ENCODE data around the gene DIAPH2.
"Not testable (repeated sequence)": the region's sequence is repeated elsewhere in the genome, so short reads cannot be mapped to it uniquely, and the experiment has no call there.

Gene DIAPH2

GRCh38 chrX:96719161-96719875 is 34.7 kb downstream of the DIAPH2 start:
- DNase-seq = no peak

GRCh38 chrX:96721354-96721753 is 36.7 kb downstream of the DIAPH2 start:
- no peak for DNase-seq

DNA sequence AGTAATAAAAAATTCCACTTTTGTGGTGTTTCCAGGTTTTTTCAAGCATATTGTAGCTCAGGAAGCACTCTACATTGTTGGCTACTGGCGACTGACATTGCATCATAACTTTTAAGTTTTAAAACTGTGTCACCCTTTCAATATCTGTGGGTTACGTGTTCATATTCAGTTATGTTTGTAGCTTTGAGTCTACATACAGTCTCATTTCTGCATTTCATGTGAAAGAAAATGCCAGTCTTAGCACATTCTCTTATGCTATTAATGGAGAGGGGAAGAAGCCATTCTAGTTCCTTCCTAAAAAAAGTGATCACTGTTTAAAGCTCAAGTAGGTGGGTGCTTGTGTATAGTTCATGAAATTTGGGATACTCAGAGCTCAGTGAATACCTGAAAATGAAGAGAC is 38.1 kb downstream of the DIAPH2 start:
- no peak for DNase-seq

DNA sequence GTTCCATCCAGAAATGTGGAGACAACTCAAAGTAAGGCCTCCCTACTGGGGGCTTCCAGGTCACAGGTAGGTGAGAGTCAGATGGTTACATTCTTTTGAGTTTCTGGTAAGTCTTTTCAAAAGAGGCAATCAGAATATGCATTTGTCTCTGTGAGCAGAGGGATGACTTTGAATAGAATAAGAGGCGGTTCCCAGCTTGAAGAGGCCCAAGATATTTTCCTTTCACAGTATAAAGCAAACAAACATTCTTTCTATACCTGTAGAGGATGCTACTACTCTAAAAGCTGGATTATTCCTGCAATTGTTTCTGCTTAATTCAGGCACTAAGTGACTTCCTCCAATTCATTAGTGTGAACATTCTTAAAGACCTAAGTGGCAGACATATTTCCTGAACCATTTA is 44.4 kb downstream of the DIAPH2 start:
- DNase-seq = no peak

DNA sequence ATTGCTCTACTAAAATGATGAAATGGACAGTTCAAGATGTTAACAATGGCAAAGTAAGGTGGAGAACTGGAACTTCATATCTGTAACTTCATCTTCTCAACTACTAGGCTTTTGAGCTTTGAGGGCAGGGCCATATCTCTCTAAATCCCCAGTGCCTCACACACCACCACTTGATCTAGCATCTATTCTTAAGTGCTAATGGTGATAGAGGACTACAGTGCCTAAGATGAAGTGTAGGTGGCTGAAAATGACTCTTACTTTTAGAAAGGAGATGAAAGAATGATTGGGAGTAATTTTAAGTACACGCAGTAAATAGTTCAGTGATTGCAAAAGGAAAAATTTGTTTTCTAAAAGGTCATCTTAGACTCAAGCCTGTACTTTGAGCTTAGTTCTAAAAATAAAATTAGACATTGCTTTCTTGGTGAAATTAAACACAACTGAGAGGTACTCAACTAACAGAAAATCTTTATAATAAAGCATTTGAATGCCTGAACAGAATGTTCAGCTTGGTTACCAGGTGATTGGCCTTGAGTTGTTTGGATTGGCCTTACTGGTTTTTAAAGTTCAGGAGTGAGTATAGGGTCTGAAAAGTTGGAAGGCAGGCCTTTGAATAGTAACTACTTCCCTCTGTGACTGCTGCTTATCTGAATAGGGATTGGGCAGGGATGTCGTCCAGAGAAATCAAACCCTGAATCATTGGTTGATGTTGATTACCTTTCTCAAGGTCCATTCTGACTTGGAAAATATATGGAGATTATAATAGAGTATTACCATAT is 45.4 kb downstream of the DIAPH2 start:
- DNase-seq = no peak

DNA sequence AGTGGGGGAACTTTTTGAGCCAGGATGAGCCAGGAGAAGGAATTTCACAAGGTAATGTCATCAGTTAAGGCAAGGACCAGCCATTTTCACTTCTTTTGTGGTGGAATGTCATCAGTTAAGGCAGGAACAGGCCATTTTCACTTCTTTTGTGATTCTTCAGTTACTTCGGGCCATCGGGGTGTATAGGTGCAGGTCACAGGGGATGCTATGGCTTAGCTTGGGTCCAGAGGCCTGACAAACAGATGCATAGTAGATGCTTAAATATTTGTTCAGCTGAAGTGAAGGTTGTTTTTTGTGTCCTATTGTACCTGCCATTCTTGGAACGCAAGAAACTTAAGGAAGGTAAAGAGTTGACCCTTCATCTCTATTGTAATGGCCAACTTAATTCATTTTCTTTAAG is 46.4 kb downstream of the DIAPH2 start:
- DNase-seq = not testable (repeated sequence)

- DNase-seq = no peak
Observed at GRCh38 chrX:96743367-96744073, 58.9 kb downstream of the DIAPH2 start.

DNA sequence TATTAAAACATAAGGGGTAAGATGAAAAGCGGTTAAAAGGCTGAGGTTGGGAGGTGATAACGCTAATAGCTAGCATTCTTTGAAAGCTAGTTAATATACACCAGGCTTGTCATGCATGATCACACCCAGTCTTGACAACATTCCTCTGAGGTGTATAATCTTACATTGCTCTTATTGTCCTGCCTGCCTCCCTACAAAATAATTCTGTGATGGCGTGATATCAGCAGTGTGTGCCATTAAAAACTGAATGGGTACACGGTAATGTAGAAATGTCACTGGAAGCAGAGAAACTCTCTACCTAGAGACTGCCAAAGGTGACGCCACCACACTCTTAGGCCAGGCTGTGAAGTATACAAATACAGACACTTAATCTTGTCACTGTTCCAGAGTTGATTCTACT is 68.1 kb downstream of the DIAPH2 start:
- no peak for DNase-seq

DNA sequence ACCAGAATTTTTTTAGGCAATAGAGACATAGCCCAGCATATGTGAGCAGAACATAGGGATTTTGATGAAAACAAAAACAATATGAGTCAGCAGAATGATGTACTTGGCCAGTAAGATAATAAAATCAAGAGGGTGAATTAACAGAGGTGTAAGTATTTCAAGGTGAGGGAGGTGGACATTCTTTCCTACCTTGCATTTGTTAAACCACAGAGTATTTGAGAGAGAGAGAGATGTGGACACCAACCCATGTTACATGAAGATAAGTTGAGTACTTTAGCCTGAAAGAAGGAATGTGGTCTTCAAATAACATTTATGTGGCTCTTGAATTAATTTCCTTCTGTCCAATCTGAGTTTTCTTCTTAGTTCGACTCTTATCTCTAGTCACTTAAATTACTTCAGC is 68.6 kb downstream of the DIAPH2 start:
- no peak for DNase-seq

- DNase-seq = no peak
Observed at GRCh38 chrX:96756491-96756890, 71.8 kb downstream of the DIAPH2 start.

DNA sequence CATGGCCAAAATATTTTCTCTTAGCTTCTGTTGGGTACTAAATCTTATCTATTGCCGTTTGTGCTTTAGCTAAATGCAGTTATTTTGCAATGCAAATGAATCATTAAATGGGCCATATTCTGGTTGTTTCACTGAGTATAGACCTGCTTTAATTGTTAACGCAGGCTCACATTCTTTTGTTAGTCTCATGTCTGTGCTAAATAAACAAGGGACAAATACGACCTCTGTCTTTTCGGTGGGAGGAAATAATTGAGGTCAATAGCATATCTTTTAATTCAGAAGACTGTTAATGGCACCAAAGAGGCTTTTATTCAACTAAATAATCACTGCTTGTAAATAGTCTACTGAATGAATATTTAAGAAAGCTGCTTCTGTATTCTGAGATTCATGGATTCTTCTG is 76.9 kb downstream of the DIAPH2 start:
- no peak for DNase-seq

DNA sequence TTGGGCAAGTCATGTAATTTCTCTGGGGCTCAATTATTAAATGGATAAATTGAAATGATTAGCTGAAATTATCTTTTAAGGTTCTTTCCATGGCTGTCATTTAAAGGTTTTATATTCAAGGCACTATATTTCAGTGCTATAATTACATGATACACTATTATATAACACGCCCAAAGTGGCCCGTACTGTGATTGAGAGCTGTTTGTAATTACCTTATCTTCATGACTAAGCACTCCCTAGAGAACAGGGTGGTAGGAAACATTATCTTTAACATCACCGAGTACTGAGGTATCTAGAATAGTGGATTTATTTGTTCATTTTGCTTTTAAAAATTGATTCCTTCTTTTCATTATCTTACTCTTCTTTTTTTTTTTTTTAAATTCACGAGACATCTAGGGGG is 79.0 kb downstream of the DIAPH2 start:
- no peak for DNase-seq

- no peak for DNase-seq
Observed at GRCh38 chrX:96764864-96765263, 80.2 kb downstream of the DIAPH2 start.

GRCh38 chrX:96770315-96770714 is 85.7 kb downstream of the DIAPH2 start:
- no peak for DNase-seq

DNA sequence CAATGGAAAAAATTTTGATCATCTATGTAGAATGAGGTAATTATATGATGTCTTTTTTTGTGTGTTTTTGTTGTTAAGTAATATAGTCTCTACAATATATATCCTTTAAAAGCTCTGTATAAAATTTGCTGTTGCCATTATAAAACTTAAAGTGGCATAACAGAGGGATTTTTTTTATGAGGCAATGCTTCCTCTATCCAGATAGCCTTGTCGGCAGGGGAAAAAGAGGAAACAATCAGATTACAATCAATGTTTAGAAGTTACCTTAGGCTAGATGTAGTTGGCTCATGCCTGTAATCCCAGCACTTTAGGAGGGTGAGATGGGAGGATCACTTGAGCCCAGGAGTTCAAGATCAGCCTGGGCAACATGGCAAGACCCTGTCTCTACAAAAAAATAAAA is 86.8 kb downstream of the DIAPH2 start:
- DNase-seq = no peak

DNA sequence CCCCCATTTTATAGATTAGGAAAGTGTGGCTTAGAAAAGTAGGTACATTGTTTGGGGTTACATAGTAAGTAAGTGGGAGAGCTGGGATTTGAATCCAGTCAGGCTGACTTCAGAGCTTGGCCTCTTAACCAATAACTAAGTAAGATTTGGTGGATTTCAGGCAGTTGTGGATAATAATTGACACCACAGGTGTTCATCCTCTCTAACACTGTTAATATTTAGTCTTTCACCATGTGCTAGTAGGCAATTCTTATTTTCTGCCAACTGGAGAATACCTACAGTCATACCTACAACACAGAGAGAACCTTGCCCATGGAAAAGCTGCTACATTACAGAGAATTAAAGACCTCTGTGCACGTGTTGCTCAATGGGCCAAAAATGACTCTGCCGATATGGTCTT is 89.5 kb downstream of the DIAPH2 start:
- no peak for DNase-seq

DNA sequence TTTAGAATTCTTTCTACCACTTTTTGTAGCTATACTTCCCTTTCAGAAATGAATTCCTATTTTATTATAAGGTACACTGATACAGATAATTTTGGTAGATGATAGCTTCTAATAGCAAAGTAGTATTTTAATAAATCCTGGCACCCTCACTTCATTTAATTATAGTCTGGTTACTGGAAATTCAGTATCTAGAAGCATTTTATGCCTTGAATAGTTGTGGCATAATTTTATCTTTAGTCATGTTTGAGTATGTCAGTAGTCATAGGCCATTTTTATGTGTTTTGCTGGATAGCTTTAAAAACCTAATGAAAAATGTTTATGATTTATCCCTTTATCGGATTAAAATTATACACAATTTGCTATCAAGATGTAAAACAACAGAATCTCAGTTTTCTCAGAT is 92.3 kb downstream of the DIAPH2 start:
- DNase-seq = no peak

- DNase-seq = no peak
Observed at GRCh38 chrX:96791559-96791958, 106.9 kb downstream of the DIAPH2 start.

DNA sequence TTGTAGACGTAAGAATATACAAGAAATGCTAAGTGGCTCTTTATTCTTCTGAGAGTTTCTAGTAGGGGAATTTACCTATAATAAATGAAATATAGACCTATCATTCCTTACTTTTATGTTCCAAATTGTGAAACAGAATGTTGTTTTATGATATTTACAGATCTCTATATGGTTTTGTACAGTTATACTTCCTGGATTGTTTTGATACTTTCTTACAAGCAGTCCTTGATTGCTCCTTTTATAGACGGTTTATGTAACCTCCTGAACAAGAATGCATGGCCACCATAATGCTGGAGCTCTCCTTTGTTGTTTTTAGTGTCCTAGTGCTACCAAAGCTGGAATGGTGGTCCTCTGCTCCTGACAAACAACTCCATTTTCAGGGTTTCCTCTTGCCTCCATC is 107.4 kb downstream of the DIAPH2 start:
- no peak for DNase-seq

DNA sequence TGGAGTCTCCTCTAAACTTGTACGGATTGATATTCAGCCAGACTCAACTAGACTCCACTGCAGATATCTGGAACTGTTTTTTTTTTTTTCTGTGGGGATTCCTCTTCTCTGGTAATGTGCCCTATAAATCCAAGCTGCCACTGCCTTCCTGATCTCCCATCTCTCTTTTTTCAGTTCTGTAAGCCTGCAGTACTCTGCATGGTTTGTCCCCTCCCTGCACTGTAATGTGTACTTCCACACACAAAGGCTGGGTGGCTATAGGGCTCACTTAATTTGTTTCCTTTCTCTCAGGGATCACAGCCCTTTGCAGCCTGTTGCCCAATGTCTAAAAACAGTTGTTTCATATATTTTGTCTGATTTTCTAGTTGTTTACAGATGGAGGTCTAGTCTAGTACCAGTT is 114.3 kb downstream of the DIAPH2 start:
- no peak for DNase-seq

- DNase-seq = no peak
Observed at GRCh38 chrX:96807318-96807717, 122.7 kb downstream of the DIAPH2 start.

DNA sequence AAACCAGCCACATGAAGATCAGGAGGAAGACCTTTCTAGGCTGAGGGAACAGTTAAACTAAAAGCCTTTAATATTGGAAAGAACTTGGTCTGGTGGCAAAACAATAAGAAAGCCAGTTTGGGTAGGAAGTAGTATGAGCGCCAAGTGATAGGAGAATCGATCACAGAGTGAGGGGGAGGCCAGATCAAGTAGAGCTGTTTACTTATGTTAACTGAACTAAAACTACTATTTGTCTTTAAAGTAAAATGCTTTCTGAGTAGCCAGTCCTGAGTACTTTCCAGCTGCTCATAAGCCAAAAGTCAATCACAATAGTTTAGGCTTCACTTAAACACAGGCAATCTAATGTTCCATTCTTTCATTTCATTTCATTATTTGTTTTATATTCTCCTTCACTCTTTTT is 136.3 kb downstream of the DIAPH2 start:
- no peak for DNase-seq

DNA sequence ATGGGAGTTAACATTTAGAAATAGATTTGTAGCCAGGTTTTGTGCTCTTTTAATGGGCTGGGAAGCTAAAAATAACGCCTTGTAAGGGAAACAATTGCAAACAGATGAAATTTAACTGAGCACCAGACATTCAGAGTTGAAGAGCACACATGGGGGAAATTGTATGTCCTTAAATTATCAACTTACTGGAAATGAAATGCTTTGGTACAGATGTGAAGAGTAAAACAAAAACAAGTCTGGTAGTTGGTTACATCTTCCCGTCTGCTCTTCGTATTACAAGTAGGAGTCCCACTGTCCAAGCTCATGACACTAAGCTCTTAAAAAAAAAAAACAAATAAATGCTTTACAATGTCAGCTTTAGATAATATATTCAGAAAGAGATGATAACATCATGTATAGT is 139.5 kb downstream of the DIAPH2 start:
- no peak for DNase-seq

GRCh38 chrX:96833333-96833732 is 148.7 kb downstream of the DIAPH2 start:
- DNase-seq = no peak

All from NK-92 treated with Interleukin-12 subunit alpha and Interleukin-12 subunit beta, amount 100 ng/mL, for 24 hours (cell line).